DMS114 treated with DMSO at 0.1 percent for 48 hours (cell line): Measurements from ENCODE around the gene NFX1.
"Not testable (repeated sequence)": the region's sequence is repeated elsewhere in the genome, so short reads cannot be mapped to it uniquely, and the experiment has no call there.

Experiments used
- DNase-seq: peaks from one replicate; lab custom pipeline; 2025; ENCODE audit not compliant: unreplicated experiment; lab: John Stamatoyannopoulos, UW

The NFX1 gene

DNA sequence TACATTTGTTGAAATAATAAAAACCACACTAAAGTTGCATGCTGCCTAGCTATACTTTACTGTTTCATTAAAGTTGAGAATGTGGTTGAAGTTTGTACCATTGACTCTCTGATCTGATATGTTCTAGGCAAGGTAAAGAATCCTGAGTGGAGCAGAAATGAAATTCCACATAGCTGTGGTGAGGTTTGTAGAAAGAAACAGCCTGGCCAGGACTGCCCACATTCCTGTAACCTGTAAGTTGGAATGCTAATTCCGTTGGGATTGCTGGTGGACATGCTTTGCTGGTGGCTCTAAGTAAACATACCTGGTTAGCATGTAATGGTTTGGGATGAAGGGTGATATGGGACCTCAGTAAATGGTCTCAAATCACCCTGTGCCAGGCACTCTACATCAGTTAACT is 16.8 kb downstream of the NFX1 start:
- DNase-seq = no peak

DNA sequence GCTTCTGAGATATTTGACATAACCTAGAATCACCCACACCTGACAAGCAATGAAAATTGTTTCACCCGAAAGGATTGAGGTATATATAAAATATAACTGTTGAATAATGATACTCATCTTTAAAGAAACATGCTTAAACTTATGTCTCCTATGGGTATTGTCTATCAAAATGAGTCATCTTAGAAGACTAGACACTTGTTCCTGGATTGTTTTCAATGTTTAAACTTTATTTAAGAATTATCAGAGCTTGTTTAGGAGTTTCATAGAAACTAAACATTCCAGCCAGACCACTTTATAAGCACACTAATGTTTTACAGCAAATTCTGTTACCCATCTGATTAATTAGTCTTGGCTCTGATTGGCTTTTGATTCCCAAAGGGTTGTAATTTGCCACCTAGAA is 19.6 kb downstream of the NFX1 start:
- no peak for DNase-seq

DNA sequence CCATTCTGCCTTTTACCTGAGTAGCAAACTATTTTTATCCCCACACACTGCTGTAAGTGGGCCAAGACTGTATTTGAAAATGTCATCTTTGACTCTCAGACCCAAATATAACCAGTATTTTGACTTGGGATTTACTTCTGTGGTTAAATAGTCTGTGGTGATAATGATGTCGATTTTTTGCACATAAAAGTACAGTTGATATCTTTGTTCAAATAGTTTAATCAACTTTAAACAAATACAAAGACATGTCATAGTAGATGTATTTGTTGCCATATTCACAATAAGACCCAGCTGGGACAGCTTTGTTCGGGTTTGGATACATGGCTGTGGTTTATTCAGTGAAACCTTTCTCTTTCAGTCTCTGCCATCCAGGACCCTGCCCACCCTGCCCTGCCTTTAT is 20.4 kb downstream of the NFX1 start:
- DNase-seq = no peak

DNA sequence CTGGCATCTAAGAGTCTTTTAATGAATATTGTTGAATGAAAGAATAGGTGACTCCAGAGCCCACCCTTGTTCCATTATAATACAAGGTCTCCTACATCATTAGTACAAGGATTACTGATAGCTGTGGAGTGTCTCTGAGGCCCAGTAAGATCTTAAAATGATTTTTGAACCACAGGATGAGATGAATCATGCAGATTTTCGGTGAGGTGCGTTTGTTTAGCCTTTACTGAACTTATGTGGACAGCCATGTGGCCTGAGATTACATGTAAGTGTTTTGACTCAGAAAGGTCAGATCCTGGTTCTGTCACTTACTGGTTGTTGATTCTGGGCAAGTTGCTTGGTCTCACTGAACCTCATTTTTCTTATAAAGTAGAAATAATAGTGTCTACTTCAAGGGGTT is 21.6 kb downstream of the NFX1 start:
- no peak for DNase-seq

DNA sequence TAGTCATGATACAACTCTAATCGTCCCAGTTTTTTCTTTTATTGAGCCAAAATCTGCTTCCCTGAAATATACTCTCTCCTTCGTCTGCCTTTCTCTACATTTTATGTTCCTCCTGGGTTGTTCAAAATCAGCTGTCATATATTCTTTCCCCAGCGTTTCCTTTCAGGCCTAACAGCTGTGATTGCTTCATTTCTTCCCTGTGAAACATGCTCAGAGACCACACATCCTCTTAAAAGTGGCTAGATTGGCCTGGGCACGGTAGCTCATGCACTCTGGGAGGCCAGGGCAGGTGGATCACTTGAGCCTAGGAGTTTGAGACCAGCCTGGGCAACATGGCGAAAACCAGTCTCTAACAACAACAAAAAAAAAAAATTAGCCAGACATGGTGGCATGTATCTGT is 25.1 kb downstream of the NFX1 start:
- DNase-seq = no peak

DNA sequence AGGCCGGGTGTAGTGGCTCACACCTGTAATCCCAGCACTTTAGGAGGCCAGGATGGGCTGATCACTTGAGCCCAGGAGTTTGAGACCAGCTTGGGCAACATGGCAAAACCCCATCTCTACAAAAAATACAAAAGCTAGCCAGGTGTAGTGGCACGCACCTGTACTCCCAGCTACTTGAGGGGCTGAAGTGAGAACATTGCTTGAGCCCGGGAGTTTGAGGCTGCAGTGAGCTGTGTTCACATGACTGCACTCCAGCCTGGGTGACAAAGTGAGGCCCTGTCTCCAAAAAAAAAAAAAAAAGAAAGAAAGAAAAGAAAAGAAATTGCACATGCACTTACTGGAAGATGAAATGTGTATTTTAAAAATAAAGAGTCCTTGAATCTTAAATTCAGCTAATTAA is 26.8 kb downstream of the NFX1 start:
- DNase-seq = not testable (repeated sequence)

DNA sequence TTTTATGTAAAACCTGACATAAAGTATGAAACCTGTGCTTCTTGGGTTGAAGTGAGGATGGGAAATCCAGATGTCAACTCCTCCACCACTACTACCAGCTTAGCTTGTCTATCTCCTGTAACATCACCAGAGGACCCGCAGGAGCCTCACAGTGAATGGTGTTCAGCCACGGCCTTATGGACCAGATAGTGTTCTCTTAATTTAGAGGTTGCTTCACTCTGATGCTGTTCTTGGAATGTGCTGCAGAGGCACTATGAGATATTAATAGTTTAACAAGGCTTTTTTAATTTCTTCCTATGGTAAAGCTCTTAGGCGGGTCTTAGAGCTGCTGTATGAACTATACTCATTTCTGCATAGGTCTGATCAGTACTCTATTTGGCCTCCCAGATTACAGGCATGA is 27.9 kb downstream of the NFX1 start:
- no peak for DNase-seq

DNA sequence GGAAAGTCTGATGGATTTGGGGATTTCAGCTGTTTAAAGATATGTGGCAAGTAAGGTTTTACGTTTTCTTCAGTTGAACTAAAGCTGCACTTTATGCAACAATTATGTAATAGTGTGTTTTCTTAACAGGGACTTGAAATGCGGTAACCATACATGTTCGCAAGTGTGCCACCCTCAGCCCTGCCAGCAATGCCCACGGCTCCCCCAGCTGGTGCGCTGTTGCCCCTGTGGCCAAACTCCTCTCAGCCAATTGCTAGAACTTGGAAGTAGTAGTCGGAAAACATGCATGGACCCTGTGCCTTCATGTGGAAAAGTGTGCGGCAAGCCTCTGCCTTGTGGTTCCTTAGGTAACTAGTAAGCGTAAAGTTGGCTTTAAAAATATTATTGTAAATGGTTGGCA is 28.5 kb downstream of the NFX1 start:
- no peak for DNase-seq

DNA sequence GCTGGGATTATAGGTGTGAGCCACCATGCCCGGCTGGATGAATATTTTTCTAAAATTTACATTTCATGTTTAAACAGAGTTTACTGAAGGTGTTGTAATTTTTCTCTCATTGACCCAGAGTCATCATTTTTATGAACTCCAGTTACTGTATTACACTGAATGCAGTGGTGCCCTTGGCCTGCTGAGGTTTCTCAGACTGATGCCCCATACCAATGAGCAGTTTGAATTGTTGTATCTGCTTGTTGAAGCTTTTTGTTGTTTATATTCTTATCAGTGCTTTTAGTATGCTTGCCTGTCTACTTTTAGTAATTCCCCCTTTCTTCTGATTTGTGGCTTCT is 29.9 kb downstream of the NFX1 start:
- DNase-seq = no peak

DNA sequence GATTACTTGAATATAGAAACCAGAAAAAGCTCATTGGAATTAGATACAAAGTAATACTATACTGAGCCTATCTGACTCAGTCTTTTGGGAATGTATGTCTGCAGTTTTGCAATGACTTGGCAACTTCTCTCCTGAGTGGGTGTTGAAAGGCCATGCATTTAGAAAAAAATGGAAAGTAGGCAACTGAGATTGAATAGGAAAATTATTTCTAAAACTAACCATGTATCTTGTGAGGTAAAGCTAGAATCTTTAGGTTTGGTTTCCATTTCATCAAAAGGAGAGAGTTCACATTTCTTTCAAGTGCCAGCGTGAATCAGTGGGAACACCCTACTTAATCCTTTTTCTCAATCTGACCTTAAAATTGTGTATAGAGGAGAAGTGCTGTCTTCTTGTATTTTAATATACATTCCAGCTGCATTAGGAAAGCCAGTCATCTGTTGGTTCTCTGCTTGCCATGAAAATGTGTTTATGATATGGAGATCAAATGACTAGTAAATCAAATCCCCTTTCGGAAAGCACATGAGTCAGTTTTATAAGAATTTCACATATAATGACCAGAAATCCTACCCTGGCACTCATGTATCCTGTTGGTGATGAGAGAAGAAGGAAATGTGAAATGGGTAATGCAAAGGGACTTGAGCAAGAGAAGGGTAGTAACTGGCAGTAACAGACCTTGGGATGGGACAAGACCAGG is 30.4 kb downstream of the NFX1 start:
- DNase-seq = no peak

DNA sequence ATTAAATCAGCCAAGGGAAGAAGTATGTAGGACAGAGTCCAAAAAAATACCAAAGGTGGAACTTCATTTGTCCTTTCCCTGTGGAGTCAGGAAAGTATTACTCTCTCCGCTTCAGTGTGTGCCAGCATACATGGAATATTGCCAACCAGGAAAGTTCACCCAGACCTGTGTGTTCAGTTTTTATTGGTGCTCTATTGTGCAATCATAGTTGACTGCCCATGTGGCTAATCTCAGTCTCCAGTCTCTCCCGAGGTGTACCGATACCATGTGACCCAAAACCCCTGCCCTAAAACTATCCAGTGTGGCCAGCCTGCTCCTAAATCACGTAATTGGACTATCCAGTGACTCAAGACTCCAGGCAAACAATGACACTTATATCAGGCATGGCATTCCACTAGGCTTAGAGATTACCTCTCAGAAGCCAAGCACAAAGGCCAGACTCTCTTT is 38.8 kb downstream of the NFX1 start:
- DNase-seq = no peak

DNA sequence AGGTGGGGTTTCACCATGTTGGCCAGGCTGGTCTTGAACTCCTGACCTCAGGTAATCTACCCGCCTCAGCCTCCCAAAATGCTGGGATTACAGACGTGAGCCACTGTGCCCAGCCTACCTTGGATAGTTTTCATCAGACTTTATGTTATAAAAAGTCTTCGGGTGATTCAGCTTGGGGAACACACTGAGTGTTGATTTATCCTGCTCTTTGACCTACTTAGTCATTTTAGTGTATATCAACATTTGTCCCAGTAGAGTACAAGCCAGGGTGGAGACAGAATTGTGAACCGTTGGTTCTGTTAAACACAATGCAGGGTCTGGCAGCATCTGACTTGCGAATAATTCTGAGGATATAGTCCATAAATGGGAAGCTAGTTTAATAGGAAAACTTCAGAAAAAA is 39.7 kb downstream of the NFX1 start:
- DNase-seq = no peak

DNA sequence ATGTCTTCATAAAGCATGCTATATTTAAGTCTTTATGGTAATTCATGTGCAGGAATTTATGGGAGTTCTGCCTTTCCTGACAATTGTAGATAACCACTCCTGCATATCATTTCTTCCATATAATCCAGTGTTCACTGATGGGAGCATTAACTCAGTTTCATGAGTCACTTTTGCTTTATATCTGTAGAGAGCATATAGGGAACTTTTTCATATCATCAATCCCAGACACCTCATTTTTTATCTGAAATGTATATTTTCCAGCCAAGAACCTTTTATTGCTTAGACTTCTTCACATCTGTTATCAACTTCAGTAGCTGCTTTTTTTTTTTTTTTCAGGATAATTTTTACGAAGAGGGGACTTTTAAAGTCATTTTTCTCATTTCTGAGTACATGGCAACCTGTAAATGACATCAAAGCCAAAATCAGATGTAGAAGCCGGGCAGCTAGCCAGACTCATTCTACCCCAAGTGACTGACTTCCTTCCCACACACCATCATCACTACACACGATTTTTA is 41.1 kb downstream of the NFX1 start:
- DNase-seq = no peak

DNA sequence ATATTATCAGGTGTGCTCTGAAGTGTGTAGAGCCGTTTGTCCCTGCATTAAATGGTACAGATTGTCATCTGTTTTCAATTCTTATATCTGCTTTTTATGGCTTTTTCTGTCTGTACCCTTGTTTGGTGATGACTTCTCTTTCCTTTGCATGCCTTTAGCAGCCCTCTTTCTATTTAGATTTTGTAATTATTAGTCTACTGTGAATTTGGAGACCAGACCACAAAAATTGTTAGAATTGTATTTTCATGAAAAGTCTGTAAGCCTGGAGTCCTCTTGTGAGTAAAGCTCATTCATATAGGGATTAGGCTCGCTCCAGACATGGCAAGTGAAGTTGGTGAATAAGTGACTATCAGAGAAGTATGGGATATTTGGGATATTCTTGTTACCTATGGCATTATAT is 41.7 kb downstream of the NFX1 start:
- no peak for DNase-seq

DNA sequence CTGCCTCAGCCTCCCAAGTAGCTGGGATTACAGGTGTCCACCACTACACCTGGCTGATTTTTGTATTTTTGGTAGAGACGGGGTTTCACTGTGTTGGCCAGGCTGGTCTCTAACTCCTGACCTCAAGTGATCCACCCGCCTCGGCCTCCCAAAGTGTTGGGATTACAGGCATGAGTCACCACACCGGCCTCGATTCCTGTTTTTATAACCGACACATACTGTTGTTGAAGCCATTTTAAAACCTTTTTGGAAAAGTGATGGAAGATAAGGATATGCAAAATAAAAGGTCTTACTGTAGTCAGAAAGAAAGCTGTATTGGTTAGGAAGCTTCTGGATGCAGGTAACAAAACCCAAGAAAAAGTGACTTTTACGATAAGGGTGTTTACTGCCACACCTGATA is 42.6 kb downstream of the NFX1 start:
- not testable (repeated sequence) for DNase-seq

DNA sequence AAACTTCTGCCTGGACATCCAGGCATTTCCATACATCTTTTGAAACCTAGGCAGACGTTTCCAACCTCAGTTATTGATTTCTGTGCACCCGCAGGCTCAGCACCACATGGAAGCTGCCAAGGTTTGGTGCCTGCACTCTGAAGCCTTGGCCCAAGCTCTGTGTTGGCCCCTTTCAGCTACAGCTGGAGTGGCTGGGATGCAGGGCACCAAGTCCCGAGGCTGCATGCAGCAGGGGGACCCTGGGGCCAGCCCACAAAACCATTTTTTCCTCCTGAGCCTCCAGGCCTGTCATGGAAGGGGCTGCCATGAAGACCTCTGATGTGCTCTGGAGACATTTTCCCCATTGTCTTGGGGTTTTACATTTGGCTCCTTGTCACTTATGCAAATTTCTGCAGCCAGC is 49.9 kb downstream of the NFX1 start:
- no peak for DNase-seq

DNA sequence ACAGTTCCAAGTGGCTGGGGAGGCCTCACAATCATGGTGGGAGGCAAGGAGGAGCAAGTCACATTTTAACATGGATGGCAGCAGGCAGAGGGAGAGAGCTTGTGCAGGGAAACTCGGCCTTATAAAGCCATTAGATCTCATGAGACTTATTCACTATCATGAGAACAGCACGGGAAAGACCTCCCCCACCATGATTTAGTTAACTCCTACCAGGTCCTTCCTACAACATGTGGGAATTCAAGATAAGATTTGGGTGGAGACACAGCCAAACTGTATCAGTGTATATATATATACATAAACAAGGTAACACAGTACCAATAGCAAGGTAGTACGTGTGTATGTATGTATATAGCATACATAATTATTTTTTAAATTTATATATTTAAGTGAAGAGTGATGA is 50.9 kb downstream of the NFX1 start:
- no peak for DNase-seq

DNA sequence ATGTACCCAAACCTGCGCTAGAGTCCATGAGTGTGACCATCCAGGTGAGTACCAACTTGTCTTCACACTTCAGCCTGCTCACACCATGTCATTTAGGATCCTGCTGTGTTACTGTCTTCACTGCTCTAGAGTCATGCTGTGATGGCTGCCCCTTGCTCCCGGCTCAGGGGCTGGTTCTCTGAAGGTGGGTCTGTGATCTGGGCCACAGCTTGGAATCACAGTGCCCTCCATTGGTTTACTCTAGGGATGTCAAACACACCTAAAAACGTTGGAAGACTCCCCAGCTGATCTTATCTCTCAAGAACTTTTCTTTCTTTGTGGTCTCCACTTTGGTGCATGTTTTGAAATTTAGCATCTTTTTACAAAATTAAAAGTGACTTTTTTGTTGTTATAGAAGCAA is 53.8 kb downstream of the NFX1 start:
- DNase-seq = no peak

DNA sequence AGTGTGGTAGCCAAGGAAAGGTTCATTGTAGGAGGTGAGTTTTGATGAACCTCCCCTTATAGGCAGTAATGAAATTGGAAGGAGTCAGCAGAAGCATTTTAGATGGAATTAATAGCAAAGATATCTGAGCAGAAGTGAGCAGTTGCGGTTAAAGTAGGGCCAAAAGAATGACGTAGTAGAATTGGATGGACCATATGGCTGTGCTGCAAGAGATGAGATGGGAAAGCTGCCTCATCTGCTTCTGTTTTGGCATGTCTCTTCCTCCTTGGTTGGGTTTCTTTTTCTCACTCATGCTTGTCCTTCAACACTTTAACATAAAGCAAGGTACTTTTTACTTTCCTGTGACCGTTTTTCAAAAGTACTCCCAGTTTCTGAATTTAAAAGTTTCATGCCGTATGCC is 56.2 kb downstream of the NFX1 start:
- DNase-seq = no peak

DNA sequence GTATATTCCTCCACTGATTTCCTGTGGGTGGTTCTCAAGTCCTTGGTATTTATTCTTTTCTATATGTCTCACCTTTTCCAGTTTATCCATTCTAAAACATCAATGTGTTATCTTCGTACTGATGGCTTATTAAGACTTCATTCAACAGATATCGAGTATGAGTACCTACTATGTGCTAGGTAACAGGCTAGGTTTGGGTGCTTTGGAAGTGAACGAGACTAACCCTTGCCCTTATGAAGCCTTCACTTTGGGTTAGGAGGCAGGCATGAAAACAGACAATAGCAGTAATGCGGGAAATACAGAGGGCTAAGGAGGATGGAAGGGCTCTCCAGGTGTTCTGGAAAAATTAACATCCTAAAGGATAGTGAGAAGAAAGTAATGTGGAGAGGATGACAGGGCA is 58.7 kb downstream of the NFX1 start:
- no peak for DNase-seq

DNA sequence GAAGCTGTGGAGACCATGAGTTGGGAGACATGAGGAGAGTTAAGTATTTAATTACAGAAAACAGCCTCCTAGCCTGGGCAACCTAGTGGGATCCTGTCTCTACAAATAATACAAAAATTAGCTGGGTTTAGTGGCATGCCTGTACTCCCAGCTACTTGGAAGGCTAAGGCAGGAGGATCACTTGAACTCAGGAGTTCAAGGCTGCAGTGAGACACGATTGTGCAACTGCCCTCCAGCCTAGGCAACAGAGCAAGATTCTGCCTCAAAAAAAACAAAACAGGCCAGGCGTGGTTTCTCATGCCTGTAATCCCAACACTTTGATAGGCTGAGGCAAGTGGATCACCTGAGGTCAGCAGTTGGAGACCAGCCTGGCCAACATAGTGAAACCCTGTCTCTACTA is 59.4 kb downstream of the NFX1 start:
- DNase-seq = no peak

DNA sequence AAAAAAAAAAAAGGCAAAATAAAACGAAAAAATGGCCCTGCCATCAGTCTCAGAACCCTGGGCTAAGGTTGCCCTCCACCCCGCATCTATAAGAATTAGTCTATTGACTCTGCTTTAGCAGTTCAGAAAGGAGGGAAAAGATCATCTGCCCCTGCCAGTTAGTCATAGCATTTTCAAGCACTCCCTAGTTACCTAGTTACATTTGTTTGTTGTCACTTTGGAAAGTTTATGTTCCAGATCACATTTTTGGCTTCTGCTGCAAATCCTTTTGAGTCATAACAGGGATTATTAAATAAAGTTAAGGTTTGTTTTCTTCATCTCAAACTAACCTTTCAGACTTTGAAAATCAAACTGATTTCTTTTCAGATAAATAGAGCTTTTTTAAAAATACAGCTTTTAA is 60.0 kb downstream of the NFX1 start:
- no peak for DNase-seq

DNA sequence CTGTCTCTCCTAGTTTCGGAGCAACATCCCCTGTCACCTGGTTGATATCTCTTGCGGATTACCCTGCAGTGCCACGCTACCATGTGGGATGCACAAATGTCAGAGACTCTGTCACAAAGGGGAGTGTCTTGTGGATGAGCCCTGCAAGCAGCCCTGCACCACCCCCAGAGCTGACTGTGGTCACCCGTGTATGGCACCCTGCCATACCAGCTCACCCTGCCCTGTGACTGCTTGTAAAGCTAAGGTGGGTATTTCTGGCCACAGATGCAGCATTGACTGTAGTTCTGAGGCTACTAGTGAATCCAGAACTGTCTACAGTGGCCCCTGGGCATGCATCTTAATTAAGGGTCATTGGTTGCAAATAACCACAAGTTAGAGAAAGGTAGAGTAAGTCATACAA is 61.2 kb downstream of the NFX1 start:
- no peak for DNase-seq
